Activated CD4-positive, alpha-beta T cell treated with anti-CD3 and anti-CD28 coated beads, Interleukin-2, Interleukin-4, amounts not matched to agents 100 ng/mL and 50 ng/mL, durations not matched to agents 16 hours and 8 hours (primary cell): Measurements from ENCODE around the gene PDS5B.
"Not testable (repeated sequence)": the region's sequence is repeated elsewhere in the genome, so short reads cannot be mapped to it uniquely, and the experiment has no call there.

Experiments used
- DNase-seq: peaks from one replicate; pipeline ENCODE4 v3.0.0-alpha.2; 2020; ENCODE audit warnings: low spot score

The PDS5B gene

GRCh38 chr13:32728327-32728726, 142.1 kb downstream of the PDS5B start:
- no peak for DNase-seq

GRCh38 chr13:32729097-32729496, 142.8 kb downstream of the PDS5B start:
- not testable (repeated sequence) for DNase-seq

GRCh38 chr13:32731074-32731473, 144.8 kb downstream of the PDS5B start:
- no peak for DNase-seq

DNA sequence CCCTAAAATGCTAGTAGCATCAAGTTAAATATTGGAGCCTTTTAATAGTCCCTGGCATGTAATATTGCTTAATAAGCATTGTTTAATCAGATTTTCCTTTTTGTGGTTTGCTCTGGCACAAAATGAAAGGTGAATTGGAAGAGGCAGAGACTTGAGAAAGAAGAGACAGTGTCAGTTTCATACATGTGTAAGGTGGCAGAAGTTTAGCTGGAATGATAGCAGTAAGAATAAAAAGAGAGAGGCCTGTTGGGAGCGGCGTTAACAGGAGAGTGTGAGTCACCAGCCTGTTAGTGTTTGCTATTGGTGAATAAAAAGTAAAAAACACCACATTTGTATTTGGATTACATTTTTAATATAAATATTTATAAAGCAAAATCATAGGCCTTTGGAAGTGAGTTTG, 145.3 kb downstream of the PDS5B start:
- DNase-seq = peak; percentile 16

DNA sequence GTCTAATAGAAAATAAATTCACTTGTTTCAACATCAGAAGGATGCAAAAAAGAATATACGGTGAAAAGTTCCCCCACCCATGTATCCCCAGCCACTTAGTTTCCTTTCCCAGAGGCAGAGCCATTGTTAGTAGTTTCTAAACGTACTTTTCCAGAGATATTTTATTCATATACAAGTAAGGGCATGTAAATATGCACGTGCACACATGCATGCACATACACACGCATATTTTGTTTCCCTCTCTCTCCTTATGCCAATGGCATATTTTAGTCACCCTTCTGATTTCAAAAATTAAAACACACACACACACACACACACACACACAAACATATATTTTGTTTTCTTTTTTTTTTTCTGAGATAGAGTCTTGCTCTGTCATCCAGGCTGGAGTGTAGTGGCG, 147.4 kb downstream of the PDS5B start:
- DNase-seq = no peak

DNA sequence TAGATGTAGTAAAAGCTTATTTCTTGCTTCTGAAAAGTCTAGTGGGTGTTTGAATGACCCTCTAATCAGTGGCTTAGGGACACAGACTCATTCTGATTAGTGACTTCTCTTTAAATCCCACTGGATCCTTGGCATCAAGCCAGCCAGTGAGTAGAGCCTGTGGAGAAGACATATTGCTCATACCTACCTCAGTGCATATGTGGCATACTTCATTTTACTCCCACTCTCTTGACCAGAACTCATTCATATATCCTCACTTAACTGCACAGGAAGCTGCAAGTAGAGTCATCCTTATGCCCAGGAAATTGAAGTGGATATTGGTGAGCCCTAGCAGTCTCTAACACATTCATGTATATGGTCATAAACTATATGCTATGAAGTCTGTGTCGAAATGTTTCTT, 148.3 kb downstream of the PDS5B start:
- DNase-seq = no peak

- no peak for DNase-seq
Measured at GRCh38 chr13:32735859-32736258, 149.6 kb downstream of the PDS5B start.

GRCh38 chr13:32736648-32737047, 150.4 kb downstream of the PDS5B start:
- DNase-seq = no peak

DNA sequence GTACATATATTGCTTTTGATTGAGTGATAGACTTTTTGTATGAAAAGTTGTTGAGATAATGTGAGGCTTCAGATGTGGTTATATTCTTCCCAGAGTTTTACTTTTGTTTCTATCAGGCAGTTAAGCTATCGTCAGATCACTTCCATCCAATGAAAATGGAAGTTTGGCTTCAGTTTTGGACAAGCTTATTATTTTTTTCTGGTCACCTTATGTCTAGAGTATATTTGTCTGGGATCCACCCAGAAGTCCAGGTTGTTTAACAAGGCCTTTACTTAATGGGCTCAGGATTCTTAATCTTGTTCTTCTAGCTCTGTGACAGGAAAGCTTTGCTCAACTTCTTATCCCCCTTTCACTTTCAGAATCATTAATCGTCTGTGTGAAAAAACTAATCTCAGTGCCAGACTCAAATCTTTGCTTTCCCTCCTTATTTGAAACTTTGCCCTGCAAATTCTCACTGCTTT, 150.9 kb downstream of the PDS5B start:
- peak; percentile 58 for DNase-seq

GRCh38 chr13:32737679-32738078, 151.4 kb downstream of the PDS5B start:
- no peak for DNase-seq

DNA sequence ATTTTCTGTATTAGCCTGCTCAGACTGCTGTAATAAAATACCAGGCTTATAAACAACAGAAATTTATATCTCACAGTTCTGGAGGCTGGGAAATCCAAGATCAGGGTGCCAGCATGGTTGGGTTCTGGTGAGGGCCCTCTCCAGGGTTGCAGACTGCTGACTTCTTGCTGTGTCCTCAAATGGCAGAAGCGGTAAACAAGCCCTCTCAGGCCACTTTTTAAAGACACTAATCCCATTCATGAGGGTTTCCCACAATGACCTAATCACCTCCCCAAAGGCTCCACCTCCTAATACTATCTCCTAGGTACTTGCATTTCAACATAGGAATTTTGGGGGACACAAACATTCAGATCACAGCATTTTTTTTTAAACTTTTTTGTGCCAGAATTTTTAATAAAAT, 159.3 kb downstream of the PDS5B start:
- no peak for DNase-seq

DNA sequence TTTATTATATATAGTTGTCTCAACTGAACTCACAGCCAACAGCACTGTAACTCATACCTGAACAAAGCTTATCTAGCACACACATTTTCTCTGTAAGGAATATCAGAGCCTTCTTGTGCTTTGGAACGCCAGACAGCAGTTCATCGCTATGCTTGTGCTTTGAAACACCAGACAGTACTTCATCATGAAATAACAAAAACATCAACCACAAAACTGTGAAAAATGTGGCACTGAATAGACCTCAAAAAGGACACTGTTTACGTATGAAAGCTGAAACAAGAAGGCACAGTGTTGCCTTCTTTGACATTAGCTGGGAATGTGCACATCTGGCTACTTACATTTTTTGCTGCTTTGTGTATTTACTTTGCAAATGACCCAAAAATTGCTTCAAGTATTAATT, 160.2 kb downstream of the PDS5B start:
- no peak for DNase-seq

GRCh38 chr13:32748305-32748704, 162.1 kb downstream of the PDS5B start:
- no peak for DNase-seq

GRCh38 chr13:32751340-32751739, 165.1 kb downstream of the PDS5B start:
- DNase-seq = no peak

- DNase-seq = no peak
Measured at GRCh38 chr13:32752311-32752710, 166.1 kb downstream of the PDS5B start.

GRCh38 chr13:32752997-32753606, 166.8 kb downstream of the PDS5B start:
- no peak for DNase-seq

DNA sequence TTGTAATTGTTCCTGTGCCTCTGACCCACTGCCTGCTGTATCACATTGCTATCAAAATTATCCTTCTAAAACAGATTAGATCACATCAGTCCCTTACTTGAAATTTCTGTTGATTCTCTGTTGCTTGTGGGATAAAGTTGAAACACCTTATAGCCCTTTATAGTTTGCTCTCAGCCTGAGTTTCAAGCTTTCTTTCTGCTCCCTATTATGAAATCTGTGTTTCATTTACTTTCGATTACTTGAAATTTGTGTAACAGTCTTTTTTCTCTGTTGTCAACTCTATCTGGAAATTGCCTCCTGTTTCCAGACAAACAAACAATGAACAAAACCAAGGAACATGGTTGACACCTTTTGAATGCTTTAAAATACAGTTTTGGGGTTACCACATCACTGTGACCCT, 167.9 kb downstream of the PDS5B start:
- DNase-seq = no peak

DNA sequence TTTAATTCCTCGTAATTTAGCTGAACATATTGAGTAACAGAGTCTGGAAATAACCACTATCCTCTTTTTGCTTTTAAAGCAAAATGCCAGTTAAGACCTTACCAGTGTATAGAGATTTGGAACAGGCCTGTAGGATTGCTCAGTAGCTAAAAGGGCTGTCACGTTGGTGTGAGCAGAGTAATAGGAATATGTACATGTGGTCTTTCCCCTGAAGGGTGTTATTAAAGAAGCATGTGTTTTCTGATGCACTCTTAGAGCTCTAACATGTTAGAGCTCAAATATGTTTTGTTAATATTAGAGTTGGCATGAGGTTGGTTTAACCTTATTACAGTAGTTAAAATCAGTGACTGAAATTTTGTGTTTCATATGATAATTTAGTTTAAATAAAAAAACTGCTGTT, 172.9 kb downstream of the PDS5B start:
- DNase-seq = no peak

DNA sequence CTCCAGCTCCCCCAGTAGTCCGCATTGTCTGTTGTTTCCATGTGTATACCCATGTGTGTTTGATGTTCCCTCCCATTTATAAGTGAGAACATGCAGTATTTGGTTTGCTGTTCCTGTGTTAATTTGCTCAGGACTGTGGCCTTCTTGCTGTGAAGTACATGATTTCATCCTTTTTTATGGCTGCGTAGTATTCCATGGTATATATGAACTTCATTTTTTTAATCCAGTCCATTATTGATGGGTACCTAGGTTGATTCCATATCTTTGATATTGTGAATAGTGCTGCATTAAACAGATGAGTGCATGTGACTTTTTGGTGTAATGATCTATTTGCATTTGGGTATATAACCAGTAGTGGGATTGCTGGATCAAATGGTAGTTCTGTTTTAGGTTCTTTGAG, 175.2 kb downstream of the PDS5B start:
- no peak for DNase-seq

DNA sequence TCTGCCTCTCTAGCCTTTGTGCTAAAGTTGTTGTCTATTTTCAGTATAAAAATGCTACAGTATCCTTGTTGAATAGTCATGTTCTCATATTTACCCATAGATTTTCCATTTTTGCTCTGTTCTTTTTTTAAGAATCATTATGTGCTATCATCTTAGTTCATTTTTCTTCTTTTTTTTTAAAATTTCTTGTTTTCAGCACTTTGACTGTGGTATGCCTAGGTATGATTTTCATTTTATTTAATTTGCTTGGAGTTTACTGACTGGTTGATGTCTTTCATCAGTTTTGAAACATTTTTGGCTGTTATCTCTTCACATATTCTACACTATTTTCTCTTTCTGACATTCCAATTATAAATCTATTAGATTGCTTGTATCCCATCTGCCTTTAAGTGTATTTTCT, 192.9 kb downstream of the PDS5B start:
- DNase-seq = no peak

- DNase-seq = no peak
Measured at GRCh38 chr13:32781906-32782305, 195.7 kb downstream of the PDS5B start.

GRCh38 chr13:32783067-32783466, 196.8 kb downstream of the PDS5B start:
- peak; percentile 33 for DNase-seq

DNA sequence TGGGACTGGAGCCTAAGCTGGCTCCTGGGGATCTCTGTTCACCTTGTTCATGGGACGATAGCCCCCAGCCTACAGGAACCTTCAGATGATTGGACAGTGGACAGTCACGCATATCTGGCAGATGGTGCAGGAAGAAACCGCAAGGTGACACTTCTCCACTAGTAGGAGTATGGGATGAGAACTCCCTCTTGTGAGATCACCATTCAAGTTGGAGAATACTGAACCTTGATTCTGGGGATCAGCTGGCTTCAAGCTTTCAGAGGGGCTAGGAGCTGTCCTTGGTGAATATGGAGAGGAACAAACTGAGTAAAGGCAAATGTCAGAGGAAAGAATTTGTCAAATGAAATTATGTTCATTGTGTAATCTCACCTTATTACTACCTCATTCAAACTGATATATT, 204.5 kb downstream of the PDS5B start:
- DNase-seq = no peak

GRCh38 chr13:32791545-32792172, 205.4 kb downstream of the PDS5B start:
- DNase-seq = peak; percentile 61
